A172 (cell line): ENCODE data around the gene GRIA4. TPM values are rescaled to one million over a fixed set of nuclear protein-coding genes. Genes with fewer than 3 reads are reported as not detected.

ENCODE experiments used
- DNase-seq: peaks from one replicate; pipeline ENCODE4 v3.0.0-alpha.2; 2015; ENCODE audit warnings: low spot score
- total RNA-seq: library from RNA; depleted of rRNA; stranded (reverse); fragments of >200 nt; shearing (Covaris generic); gene quantifications from 2 replicates; pipeline ENCODE4 v1.2.3, GENCODE V29; 2014

The GRIA4 gene
- total RNA-seq, 1 experiment from 2014 or later: not detected

DNA sequence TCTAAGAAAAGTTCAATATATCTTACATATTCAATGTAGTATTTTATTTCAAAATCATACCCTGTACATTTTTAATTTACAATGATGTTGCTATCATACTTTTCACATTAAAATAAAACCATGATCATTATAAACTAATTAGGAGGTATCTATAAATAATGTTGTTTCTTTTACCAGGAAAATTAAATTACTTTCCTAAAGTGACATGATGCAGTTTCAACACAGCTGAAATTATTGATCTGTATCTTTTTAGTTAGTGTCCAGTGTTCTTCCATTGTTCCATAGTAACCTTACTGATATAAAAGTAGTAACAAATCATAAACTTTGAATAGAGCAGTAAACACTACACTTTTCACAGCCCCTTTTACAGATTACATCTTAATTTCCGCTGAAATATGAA lies 29.7 kb downstream of the GRIA4 start:
- DNase-seq: no peak

GRCh38 chr11:105641433-105641832 lies 31.6 kb downstream of the GRIA4 start:
- DNase-seq: no peak

GRCh38 chr11:105642870-105643269 lies 33.0 kb downstream of the GRIA4 start:
- DNase-seq: no peak

DNA sequence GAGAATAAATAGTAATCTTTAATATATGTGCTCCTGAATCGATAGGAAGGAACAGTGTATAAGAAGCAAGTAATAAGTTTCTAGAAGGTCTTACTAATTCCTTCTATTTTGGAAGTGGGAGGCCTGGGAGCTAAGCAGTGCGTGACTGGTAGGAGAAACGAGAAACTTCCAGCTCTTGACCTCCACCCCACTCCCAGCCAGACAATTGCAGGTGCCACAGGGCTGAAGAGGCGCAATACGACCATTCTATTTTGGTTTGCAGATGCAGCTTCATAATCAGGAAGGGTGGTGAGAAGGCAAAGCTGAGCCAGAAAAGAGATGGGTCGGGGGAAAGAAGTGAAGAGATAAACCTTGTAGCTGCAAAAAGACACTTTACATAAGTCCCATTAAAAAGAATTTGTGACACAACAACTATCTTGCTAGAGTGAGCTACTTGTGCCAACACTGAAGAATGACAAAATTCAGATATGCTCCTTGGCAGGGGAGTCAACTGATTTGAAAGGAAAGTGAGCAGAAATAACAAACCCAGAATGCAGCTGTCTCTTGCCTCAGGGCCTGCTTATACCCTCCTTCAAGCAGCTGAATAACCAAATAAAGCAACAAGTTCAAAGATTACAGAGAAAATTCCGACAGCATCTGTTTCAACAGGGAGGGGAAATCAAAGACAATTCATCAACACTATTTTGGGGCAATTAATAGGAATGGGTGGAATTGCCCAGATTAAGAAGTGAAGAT lies 35.1 kb downstream of the GRIA4 start:
- no peak for DNase-seq

GRCh38 chr11:105647780-105648179 lies 37.9 kb downstream of the GRIA4 start:
- DNase-seq: no peak

DNA sequence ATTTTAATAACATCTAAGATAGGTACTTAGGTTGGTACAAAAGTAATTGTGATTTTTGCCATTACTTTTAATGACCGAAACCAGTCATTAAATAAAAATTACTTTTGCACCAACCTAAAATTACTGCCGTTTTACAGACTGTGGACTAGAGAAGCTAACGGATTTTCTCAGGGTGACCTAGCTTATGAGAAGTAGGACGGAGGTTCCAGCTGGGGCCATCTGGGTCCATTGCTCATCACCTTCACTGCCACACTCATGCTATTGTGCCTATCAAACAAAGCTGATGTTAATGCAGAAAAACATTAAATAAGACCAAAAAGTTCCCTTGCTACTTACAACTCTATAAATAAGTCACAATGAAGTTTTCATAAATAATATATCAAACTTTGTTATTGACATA lies 38.9 kb downstream of the GRIA4 start:
- DNase-seq: no peak

DNA sequence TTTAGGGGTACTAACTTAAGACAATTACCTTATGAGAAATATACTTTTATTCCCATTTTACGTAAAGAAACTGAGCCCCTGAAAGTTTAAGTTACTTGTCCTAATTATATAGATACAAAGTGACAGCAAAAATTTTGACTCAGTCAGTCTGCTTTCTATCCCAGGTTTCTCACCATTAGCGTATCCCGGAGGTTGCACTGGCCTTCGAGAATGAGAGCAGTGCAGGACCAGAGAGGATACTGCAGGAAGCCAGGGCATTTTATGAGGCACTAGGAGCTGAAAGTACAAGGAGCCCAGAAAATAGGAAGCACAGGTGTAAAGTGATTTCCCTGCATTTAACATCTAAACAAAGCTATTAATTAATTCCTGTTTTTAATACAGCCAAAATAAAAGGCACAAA lies 55.4 kb downstream of the GRIA4 start:
- DNase-seq: no peak

- no peak for DNase-seq
These were observed 57.6 kb downstream of the GRIA4 start for GRCh38 chr11:105667441-105667840.

GRCh38 chr11:105670811-105671210 lies 60.9 kb downstream of the GRIA4 start:
- no peak for DNase-seq

- peak; percentile 32 for DNase-seq
These were observed 63.2 kb downstream of the GRIA4 start for GRCh38 chr11:105673089-105673488.

- no peak for DNase-seq
These were observed 79.8 kb downstream of the GRIA4 start for GRCh38 chr11:105689631-105690030.

DNA sequence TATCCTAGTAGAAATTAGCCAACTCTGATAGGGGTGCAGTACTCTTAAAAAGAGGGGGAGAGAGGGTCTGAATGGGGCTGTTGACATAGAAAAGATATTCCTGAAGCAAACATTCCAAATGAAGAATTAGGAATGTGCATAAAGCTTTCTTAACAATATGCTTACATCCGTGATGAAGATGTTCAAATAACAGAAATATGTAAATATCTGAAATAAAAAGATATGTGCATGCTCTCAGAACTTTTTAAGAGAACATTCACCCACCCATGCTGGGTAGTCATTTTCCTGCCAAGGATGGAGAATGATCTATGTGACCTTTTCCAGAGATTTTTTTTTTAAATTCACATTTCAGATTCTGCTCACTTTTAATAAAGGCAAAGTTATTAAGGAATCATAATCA lies 80.6 kb downstream of the GRIA4 start:
- DNase-seq: no peak

- no peak for DNase-seq
These were observed 83.3 kb downstream of the GRIA4 start for GRCh38 chr11:105693075-105693759.

DNA sequence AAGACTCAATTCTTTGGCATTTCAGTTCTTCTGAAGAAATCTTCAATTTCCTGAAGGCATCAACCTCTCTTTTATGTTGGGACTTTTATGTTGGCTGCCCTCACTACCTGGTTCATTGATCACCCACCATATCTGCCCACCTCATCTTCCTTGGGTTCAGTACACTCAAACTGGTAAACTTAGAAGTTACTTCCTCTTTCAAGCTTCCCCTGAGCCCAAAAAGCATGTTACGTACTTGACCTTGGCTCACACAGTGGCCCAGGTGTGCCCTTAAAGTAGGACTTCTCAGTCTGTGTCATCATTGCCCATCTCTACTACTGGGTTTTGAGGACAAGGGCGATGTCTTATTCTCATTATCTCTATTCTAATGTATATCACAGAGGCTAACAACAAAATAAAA lies 86.1 kb downstream of the GRIA4 start:
- DNase-seq: no peak

- DNase-seq: no peak
These were observed 87.4 kb downstream of the GRIA4 start for GRCh38 chr11:105697291-105697690.

DNA sequence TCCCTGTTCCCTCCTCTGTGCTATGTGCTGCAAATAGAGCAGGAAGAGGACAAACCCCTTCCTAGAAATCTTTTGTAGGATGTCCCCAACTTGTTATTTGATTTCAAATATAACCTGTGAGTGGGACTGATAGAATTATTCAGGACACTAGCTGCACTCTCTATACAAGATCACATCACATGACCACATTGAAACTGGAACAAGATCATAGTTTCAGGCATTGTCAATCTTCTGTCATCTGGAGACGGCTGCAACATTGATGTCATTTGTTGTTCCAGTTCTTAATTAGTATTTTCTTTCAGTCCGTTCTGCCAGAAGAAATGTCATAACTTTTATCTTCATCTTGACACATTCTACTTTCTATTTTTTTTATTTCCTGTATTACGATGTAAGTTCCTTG lies 89.3 kb downstream of the GRIA4 start:
- DNase-seq: no peak

- no peak for DNase-seq
These were observed 90.4 kb downstream of the GRIA4 start for GRCh38 chr11:105700271-105700670.

DNA sequence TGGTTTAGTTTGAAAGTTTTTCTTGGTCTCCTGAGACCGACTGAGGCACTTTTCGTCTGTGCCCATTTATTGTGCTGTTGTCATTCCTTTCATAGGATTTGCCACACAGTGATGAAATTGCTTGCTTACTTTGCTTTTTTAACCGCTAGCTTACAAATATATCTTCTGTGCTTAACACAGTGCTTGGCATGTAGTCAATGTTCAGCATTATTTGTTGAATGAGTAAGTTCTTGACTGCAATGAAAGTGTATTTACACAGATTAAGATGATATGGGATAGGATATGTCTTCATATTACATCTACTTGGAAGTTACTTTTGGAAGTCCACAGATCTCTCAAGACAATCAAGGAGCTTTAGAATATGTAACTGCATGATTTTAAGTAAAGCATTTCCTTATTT lies 91.2 kb downstream of the GRIA4 start:
- no peak for DNase-seq

GRCh38 chr11:105705786-105706530 lies 96.1 kb downstream of the GRIA4 start:
- DNase-seq: no peak

GRCh38 chr11:105713106-105713505 lies 103.2 kb downstream of the GRIA4 start:
- no peak for DNase-seq

DNA sequence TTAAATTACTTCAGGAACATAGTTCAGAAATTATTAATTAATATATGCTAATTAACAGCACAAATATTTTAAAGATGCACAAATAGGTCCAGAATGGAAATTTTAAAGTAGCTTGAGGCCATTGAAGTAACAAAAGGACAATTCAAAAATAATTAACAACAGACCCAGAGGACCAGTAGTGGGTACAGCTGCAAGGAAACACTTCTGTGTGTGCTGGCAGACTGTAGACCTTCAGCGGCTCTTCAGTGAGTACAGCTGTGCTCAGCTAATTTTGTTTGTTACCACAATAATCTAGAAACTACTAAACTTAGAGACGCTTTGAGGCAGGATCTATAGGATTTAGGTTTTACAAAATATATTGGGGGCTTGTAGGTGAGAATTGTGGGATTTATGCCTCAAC lies 103.8 kb downstream of the GRIA4 start:
- DNase-seq: no peak

DNA sequence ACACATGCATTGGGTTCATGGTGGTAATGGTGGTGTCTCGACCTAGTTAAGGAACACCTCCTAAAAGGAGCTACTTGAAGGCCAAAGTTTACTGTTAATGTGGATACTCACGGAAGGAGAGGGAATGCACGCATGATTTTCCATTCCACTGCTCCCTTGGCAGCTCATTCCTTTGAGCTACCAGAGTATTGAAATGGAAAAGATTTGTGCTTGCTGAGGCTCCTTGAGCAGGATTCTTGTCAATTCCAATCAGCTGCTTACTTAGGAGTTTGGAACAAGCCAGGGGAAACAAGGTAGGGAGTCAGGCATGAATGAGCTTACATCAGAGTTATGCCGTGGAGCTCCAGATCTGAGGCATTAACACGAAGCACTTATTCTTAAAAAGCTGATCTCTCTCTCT lies 108.8 kb downstream of the GRIA4 start:
- DNase-seq: no peak
